Lung (tissue), 12 donors: ENCODE data around the gene ZFR2. TPM values are rescaled to one million over a fixed set of nuclear protein-coding genes. Genes with fewer than 3 reads are reported as not detected.

Experiments used
- ATAC-seq: fragments of 200-7000 bp; cut with Tn5 transposase; one replicate; pipeline ENCODE4 v1.9.1; 2020; ENCODE audit warnings: moderate number of reproducible peaks; ENCODE audit not compliant: insufficient read depth, low FRiP score
- DNase-seq, 3 donors: peaks; one replicate each; pipeline ENCODE4 v3.0.0-alpha.2; 2013 to 2017
- H3K27ac ChIP-seq, 2 donors: one replicate each; pipeline ENCODE4 v1.5.1; 2013; ENCODE audit warnings: mild to moderate bottlenecking in 2 of 2, moderate library complexity in 2 of 2, control low read depth in 1 of 2, inconsistent platforms in 1 of 2, low read depth in 1 of 2, low read length in 1 of 2
- H3K27me3 ChIP-seq, 3 donors: one replicate each; pipeline ENCODE4 v1.5.1; 2013; ENCODE audit warnings: low read length in 2 of 3; ENCODE audit not compliant: control insufficient read depth in 3 of 3, insufficient read depth in 3 of 3
- H3K36me3 ChIP-seq, 4 donors: one replicate each; pipeline ENCODE4 v1.5.1; 2013; ENCODE audit warnings: low read length in 4 of 4, mild to moderate bottlenecking in 1 of 4, moderate library complexity in 1 of 4; ENCODE audit not compliant: control insufficient read depth in 4 of 4, insufficient read depth in 4 of 4
- H3K4me1 ChIP-seq, 5 donors: one replicate each; pipeline ENCODE4 v1.5.1; 2013; ENCODE audit warnings: low read length in 5 of 5, mild to moderate bottlenecking in 2 of 5, moderate library complexity in 1 of 5; ENCODE audit not compliant: control insufficient read depth in 5 of 5, insufficient read depth in 5 of 5
- H3K4me3 ChIP-seq: one replicate; pipeline ENCODE4 v1.5.1; 2013; ENCODE audit warnings: mild to moderate bottlenecking, control low read depth, moderate library complexity
- H3K9ac ChIP-seq, 2 donors: one replicate each; pipeline ENCODE4 v1.5.1; 2013; ENCODE audit warnings: low read length in 2 of 2, control low read depth in 1 of 2; ENCODE audit not compliant: insufficient read depth in 1 of 2
- H3K9me3 ChIP-seq, 4 donors: one replicate each; pipeline ENCODE4 v1.5.1; 2013; ENCODE audit warnings: low read length in 3 of 4, mild to moderate bottlenecking in 1 of 4, moderate library complexity in 1 of 4; ENCODE audit not compliant: control insufficient read depth in 4 of 4, insufficient read depth in 3 of 4
- CTCF ChIP-seq: IDR thresholded peaks from 2 replicates; pipeline ENCODE4 v1.5.1; 2012; ENCODE audit warnings: mild to moderate bottlenecking; ENCODE audit errors: control extremely low read depth, extremely low read depth
- WGBS, 2 donors: extraction: QIAGEN DNeasy Blood & Tissue Kit; methylation state at CpG; one replicate each; pipeline ENCODE4 v1.1.7; 2013; 5-methylcytosine and 5-hydroxymethylcytosine counted together
- polyA plus RNA-seq, 2 donors: library from polyadenylated mRNA; stranded (reverse); fragments of 200-250 nt; gene quantifications; one replicate each; pipeline ENCODE4 v1.2.1, GENCODE V29; 2013
- total RNA-seq, 2 donors: library from RNA; depleted of rRNA in 1 of 2; stranded (reverse); fragments of >200 nt in 1 of 2; gene quantifications; one replicate each; pipeline ENCODE4 v1.2.1, GENCODE V29; 2014 to 2021
- donor health status: control.
- donor health status: control.
- donor health status: Bipolar disorder and iron deficiency.
- donor health status: healthy.
- donor health status: DM: yes; HTN: yes; CAD: no.

ZFR2 gene
- total and polyA plus RNA-seq, 4 donors, result 0.05 to 0.34 (median 0.19) TPM

GRCh38 chr19:3904233-3904632, 35.4 kb upstream of the ZFR2 start:
- Histone ChIP-seq H3K27ac (no peak overlapping the region), H3K4me1 (no peaks in the 10 kb centered on the region), H3K9ac (no peak overlapping the region), H3K27me3 (no peaks in the 10 kb centered on the region), H3K4me3 (no peak overlapping the region), H3K36me3 (no peaks in the 10 kb centered on the region), H3K9me3 (peaks cover 0 to 3% (median 0%) of the 10 kb centered on the region in 4 donors)
- DNase-seq (no peak), ATAC-seq (no peak)
- TF ChIP-seq CTCF, result no peak
- WGBS, 2 donors, result 90 to 96% methylated on average over 8 of the region's 8 CpGs

- WGBS, 2 donors, result 72 to 78% methylated on average over 15 of the region's 15 CpGs
- no peak overlapping the region for H3K9ac ChIP-seq
- H3K9me3 ChIP-seq, result peaks cover 0 to 11% (median 0%) of the 10 kb centered on the region in 4 donors
- H3K27ac ChIP-seq, result no peak overlapping the region
- no peaks in the 10 kb centered on the region for H3K4me1 ChIP-seq
- DNase-seq (no peak), ATAC-seq (no peak)
- H3K36me3 ChIP-seq, result no peaks in the 10 kb centered on the region
- no peak overlapping the region for H3K4me3 ChIP-seq
- no peaks in the 10 kb centered on the region for H3K27me3 ChIP-seq
- no peak for TF ChIP-seq CTCF
These were observed 33.6 kb upstream of the ZFR2 start for GRCh38 chr19:3902317-3902973.

GRCh38 chr19:3899531-3900294, 30.9 kb upstream of the ZFR2 start:
- Histone ChIP-seq H3K4me1 (no peaks in the 10 kb centered on the region), H3K4me3 (no peak overlapping the region), H3K27me3 (no peaks in the 10 kb centered on the region), H3K36me3 (no peaks in the 10 kb centered on the region), H3K27ac (no peak overlapping the region), H3K9ac (no peak overlapping the region), H3K9me3 (peaks cover 0 to 11% (median 0%) of the 10 kb centered on the region in 4 donors)
- ATAC-seq (no peak), DNase-seq (no peak)
- 63 to 70% methylated on average over 18 of the region's 18 CpGs for WGBS, 2 donors
- TF ChIP-seq CTCF, result no peak
